T-helper 2 cell treated with Interferon-gamma antibody and Interleukin-4, amounts not matched to agents 5 μg/mL and 100 μg/mL, for 36 hours (primary cell): ENCODE measurements around the gene MRGPRD.
A peak's percentile ranks its signal among the peaks of the same experiment; 100 is the strongest.

Experiments
- DNase-seq: peaks from one replicate; pipeline ENCODE4 v3.0.0; 2021; ENCODE audit warnings: low spot score
- H3K27ac Mint-ChIP-seq: one replicate; pipeline ENCODE4 v1.8.0; 2021; ENCODE audit warnings: mild to moderate bottlenecking, mixed read lengths
- H3K27me3 Mint-ChIP-seq: one replicate; pipeline ENCODE4 v1.8.0; 2021; ENCODE audit warnings: low read depth, mixed read lengths
- H3K36me3 Mint-ChIP-seq: one replicate; pipeline ENCODE4 v1.8.0; 2021; ENCODE audit warnings: low read depth, mixed read lengths
- H3K4me1 Mint-ChIP-seq: one replicate; pipeline ENCODE4 v1.8.0; 2021; ENCODE audit warnings: low read depth, mixed read lengths
- H3K4me3 Mint-ChIP-seq: one replicate; pipeline ENCODE4 v1.8.0; 2022; ENCODE audit warnings: mild to moderate bottlenecking, moderate library complexity, mixed read lengths
- H3K9me3 Mint-ChIP-seq: one replicate; pipeline ENCODE4 v1.8.0; 2021; ENCODE audit warnings: mixed read lengths

Gene MRGPRD

DNA sequence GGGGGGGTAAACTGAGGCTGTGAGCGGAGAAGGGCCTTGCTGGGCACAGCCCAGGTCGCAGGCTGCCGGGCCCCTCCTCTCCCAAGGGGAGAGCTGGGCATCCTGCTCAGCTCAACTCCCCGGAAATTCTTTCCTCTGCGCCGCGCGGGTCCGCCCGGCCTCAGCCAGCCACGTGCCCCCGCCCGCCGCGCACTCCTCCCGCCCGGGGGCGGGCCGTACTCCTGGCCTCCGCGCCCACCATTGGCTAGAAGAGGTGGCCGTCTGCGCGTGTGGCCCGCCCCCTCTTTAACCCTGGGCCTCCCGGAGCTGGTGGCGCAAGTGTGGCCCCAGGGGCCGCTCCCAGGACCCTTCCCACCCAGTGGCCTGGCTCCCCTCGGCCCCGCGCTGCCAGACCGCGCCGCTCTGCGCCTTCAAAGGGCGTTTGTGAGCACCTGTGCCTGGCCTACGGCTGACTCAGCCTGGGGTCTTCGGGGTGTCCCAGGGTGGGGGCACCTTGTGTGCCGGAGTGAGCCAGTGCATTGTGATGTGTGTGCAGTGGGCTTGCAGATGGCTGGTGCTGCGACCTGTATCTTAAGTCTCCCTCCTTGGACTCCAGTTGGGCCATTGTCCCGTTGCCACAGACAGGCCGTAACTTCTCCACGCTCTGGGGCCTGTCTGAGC is 30.3 kb upstream of the MRGPRD start:
- H3K36me3 Mint-ChIP-seq, result no peaks in the 10 kb centered on the region
- H3K4me3 Mint-ChIP-seq, result no peak overlapping the region
- no peaks in the 10 kb centered on the region for H3K9me3 Mint-ChIP-seq
- H3K27me3 Mint-ChIP-seq, result peaks cover 22% of the 10 kb centered on the region
- DNase-seq, result peak; percentile 31
- no peaks in the 10 kb centered on the region for H3K4me1 Mint-ChIP-seq
- H3K27ac Mint-ChIP-seq, result no peak overlapping the region

DNA sequence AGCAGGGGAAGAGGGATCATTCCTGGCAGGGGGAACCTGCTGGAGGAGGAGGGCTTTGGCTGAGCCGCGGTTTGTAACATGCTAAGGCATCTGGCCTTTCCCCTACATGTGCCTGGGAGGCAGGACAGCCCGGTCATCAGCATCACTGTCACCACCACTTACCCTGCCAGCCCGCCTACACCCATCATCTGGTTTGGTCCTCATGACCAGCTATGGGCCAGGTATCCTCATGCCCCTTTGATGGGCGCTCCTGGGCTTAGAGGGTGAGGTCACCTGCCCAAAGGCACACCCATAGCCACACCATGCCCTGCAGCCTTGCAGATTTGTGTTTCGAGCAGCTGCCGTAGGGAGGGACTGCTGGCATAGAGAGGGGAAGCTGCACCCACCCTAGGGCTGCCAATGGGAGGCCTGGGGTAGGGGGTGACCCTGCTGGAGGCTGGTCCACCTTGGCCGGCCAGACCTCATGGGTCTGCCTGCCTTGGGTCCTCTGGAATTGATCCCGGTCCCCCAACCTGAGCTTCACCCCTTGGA is 29.6 kb upstream of the MRGPRD start:
- Mint-ChIP-seq H3K4me3 (no peak overlapping the region), H3K27ac (no peak overlapping the region), H3K4me1 (no peaks in the 10 kb centered on the region), H3K27me3 (peaks cover 22% of the 10 kb centered on the region), H3K9me3 (no peaks in the 10 kb centered on the region), H3K36me3 (no peaks in the 10 kb centered on the region)
- no peak for DNase-seq

DNA sequence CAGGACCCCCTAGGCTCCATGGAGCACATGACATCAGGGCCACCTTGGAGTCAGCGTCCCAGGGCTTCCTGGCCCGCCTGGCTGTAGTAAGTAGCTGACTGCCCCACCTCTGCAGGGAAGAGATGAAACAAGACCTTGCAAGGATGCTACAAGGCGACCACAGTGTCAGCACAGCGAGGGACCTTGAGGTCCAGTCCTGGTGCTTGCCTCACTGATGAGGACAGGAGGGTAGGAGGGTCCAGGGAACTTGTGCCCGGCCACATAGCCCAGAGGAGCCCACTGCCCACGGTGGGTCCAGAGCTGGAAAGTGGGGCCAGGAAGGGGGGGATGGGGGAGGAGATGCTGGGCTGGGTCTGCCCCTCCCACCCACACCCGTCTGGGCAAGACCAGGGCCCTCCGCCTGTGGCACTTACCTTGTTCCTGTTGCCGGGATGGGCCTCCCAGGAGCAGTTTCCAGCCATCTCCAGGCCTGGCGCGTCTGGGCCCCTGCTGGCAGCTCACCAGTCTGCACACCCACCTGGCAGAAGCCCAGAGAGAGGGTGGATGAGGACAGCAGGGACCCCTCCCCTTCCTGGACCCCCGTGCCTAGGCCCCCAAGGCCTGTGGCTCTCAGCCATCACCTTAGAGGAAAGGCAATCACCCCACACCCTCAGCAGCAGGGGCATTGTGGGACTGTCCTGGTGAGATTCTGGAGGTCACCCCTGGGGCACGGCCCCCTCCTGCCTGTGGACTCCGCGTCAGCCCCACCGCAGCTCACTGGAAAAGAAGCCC is 28.8 kb upstream of the MRGPRD start:
- Mint-ChIP-seq H3K27me3 (peaks cover 21% of the 10 kb centered on the region), H3K36me3 (no peaks in the 10 kb centered on the region), H3K4me1 (no peaks in the 10 kb centered on the region), H3K4me3 (no peak overlapping the region), H3K27ac (no peak overlapping the region), H3K9me3 (no peaks in the 10 kb centered on the region)
- no peak for DNase-seq

DNA sequence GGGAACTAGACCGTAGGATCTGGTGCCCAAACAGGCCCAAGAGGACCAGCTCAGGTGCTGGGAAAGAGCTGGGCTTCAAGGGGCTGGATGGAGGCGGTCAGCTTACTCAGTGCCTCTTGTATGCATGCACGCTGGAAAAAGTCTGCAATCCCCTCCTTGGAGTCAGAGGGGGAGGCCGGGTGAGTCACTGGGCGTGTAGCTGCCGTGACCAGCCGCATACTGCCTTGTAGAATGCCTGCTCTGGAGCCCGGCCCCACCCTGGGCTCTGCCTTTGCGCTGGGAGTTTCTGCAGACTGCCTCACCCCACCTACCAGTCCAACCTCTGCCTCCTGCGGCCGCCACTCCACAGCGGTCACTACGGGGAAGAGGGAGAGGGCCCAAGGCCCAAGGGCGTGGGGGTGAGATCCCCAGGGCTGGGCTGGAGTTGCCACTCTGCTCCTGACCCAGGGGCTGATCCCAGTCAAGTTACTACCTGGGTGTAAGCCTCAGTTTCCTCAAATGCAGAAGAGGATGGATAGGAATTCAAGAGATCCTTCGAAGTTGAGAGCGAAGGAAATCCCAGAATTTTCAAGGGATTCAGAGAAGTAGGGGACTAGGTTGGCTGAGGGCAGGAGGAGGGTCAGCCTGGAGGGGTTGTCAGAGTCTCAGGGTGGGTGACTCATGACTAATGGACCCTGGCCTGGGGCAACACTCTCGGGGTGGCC is 28.1 kb upstream of the MRGPRD start:
- no peak for DNase-seq
- Mint-ChIP-seq H3K4me1 (no peaks in the 10 kb centered on the region), H3K36me3 (no peaks in the 10 kb centered on the region), H3K4me3 (no peak overlapping the region), H3K9me3 (no peaks in the 10 kb centered on the region), H3K27ac (no peak overlapping the region), H3K27me3 (peaks cover 21% of the 10 kb centered on the region)

DNA sequence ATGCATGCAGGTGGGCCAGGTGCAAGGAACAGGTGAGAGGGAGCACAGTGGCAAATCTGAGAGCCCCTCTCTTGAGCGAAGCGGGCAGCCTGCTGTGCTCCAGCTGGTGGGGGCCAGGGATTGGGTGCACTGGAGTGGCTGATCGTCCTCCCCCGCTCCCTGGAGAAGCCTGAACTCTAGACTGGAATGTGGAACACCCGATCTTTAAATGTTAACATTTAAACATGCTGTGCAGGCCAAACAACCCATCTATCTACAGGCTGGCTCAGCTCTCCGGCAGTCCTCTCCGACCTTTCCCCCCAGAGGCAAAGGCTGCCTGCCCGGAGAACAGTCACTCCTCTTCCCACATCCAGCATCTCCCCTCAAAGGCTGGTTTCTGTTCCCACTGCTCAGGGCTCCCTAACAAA is 27.2 kb upstream of the MRGPRD start:
- Mint-ChIP-seq H3K4me1 (no peaks in the 10 kb centered on the region), H3K27ac (no peak overlapping the region), H3K27me3 (peaks cover 18% of the 10 kb centered on the region), H3K4me3 (no peak overlapping the region), H3K9me3 (no peaks in the 10 kb centered on the region), H3K36me3 (no peaks in the 10 kb centered on the region)
- no peak for DNase-seq

DNA sequence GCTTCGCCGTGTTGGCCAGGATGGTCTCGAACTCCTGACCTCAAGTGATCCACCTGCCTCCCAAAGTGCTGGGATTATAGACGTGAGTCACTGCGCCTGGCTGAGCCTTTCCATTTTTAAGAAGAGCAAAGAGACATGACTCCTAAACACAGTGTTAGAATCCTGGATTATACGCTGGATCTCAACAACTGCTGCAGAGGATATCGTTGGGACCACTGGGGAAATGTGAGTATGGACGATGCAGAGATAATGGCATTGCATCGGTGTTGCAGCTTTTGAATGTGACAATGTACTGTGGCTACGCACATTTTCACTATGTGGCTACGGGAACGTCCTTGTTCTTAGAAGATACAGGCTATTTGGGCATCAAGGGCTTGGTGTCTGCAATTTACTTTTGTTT is 26.0 kb upstream of the MRGPRD start:
- Mint-ChIP-seq H3K4me3 (no peak overlapping the region), H3K27ac (no peak overlapping the region), H3K27me3 (peaks cover 8% of the 10 kb centered on the region), H3K4me1 (no peaks in the 10 kb centered on the region), H3K9me3 (no peaks in the 10 kb centered on the region), H3K36me3 (no peaks in the 10 kb centered on the region)
- DNase-seq, result no peak

DNA sequence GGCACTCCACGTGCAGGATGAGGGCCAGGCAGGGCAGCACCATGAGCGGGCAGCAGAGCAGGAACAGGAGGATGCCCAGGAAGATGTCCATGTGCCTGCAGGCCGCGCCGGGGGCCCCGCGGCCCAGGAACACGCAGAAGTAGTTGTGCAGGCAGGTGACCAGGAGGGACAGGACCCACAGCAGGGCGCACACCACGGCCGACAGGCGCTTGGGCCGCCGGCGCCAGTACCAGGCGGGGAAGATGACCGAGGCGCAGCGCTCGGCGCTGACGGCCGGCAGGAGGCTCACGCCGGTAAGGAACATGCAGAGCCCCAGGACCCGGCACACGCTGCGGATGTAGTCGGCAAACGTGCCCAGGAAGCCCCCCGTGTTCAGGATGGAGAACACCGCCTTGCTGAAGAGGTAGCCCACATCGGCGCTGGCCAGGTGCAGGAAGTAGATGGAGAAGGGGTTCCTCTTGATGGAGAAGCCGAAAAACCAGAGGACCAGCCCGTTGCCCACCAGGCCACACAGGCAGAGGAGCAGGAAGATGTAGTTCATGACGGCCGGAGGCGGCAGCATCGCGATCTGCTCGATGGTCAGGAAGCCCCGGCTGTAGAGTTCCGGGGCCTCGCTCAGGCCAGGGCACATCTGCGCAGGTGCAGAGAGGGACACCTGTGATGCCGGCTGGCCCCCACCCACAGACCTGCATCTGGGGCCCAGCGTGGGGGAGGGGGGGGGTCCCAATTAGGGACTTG is 25.0 kb upstream of the MRGPRD start:
- Mint-ChIP-seq H3K4me3 (no peak overlapping the region), H3K27me3 (peaks cover 3% of the 10 kb centered on the region), H3K36me3 (no peaks in the 10 kb centered on the region), H3K27ac (no peak overlapping the region), H3K4me1 (no peaks in the 10 kb centered on the region), H3K9me3 (no peaks in the 10 kb centered on the region)
- DNase-seq, result no peak

DNA sequence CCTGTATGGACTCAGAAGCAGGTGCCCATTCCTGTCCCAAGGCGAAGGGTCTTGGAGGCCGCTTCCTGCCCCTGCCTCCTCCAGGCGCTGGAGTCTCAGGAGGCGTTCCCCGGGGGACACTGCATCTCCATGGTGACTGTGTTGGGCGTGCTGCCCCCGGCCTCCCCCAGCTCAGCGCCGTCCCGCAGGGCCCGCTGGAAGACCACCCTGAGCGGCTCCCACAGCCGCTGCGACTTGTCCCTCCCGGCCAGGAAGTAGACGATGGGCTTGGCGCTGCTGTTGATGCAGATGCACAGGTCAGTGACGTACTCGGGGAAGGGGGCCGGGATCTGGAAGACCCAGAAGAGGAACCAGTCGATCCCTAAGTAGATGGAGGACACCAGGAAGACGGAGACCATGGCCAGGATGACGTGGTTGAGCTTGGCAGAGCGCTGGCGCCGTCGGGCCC is 24.4 kb upstream of the MRGPRD start:
- H3K27me3 Mint-ChIP-seq, result peaks cover 3% of the 10 kb centered on the region
- no peaks in the 10 kb centered on the region for H3K9me3 Mint-ChIP-seq
- no peak overlapping the region for H3K27ac Mint-ChIP-seq
- H3K4me3 Mint-ChIP-seq, result no peak overlapping the region
- H3K4me1 Mint-ChIP-seq, result no peaks in the 10 kb centered on the region
- H3K36me3 Mint-ChIP-seq, result no peaks in the 10 kb centered on the region
- DNase-seq, result no peak

DNA sequence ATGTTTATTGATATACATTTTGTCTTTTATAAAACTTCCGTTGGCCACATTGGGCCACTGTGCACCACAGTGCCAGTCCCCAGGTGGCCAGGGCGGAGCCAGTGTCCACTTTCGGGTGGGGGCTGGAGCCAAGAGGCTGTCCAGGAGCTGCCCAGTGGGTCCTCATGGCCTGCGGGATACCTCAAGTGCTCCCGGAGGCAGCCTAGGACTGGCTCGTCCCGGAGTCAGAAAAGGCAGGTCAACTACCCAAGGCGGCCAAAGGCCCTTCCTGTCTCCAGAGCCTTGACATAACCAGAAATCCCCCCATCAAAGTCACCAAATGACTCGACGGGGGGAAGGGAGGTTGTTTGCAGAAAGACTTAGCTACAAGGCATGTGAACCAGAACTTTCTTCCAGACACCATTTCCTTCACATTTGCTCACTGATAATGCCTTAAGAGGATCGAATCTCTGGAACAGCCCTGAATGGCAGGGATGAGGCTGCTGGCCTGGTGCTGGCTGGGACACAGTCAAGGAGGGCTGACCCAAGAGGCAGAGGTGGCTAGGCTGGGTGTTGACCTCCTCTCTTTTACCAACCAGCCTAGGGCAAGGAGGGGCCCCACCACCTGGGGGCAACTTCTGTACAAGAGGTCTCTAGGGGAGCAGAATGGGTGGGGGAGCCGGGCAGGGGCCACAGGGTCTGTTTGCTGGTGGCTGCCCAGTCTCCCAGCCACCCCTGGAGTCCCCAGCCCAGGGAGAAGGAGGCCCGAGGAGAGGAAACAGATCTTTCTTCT is 23.8 kb upstream of the MRGPRD start:
- Mint-ChIP-seq H3K4me1 (no peaks in the 10 kb centered on the region), H3K27me3 (no peaks in the 10 kb centered on the region), H3K4me3 (no peak overlapping the region), H3K36me3 (no peaks in the 10 kb centered on the region), H3K9me3 (no peaks in the 10 kb centered on the region), H3K27ac (no peak overlapping the region)
- DNase-seq, result no peak

DNA sequence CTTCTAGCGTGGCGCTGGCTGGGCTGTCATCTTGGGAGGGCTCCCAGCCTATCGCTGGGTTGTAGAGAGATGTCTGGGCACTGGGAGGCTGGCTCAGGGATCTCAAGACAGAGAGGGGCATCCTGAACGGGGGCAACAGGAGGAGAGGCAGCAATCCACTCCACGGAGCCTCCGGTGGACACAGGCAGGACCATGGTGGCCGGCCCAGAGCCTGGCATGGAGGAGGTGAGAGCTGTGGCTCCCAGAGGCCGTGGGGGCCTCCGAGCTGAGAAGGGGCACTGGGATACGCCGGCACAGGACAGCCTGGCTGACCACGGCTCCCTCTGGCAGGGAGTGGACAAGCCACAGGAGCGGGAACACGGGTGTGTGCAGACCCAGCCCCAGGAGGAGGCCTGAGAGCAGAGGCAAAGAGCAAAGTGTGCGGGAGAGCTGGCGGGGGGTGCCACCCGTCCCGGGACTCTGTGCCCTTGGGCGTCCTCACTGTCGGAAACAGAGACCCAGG is 23.1 kb upstream of the MRGPRD start:
- no peak for DNase-seq
- no peaks in the 10 kb centered on the region for H3K4me1 Mint-ChIP-seq
- H3K36me3 Mint-ChIP-seq, result no peaks in the 10 kb centered on the region

DNA sequence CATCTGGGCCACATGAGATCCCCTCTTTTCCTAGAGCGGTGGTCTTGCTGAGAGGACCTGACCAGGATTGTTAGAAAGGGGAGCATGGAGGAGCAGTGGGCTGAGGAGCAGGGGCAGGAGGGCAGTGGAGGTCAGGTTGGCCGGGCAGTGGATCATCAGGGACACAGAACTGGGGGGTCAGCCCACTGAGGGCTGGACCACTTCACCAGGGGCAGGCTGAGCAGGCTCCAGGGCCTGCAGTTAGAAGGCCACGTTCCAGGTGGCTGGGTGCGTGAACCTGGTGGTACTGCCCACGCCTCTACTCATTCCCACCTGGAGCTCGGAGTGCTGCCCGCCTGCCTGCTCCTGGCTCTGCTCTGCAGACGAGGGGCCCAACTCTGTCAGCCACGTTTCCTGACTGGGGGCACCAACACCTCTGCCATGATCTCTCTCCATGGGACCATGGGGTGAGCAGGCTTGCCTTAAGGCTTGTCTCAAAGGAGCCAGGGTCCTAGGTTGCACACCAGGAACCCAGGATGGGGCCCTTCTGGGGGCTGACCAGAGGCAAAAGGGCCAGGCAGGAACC is 22.6 kb upstream of the MRGPRD start:
- H3K36me3 Mint-ChIP-seq, result no peaks in the 10 kb centered on the region
- H3K27ac Mint-ChIP-seq, result no peak overlapping the region
- no peaks in the 10 kb centered on the region for H3K9me3 Mint-ChIP-seq
- peaks cover 3% of the 10 kb centered on the region for H3K27me3 Mint-ChIP-seq
- H3K4me1 Mint-ChIP-seq, result no peaks in the 10 kb centered on the region
- no peak for DNase-seq
- no peak overlapping the region for H3K4me3 Mint-ChIP-seq

More for the DNA sequence above, 23.1 kb upstream of the MRGPRD start:
- peaks cover 3% of the 10 kb centered on the region for H3K27me3 Mint-ChIP-seq
- no peak overlapping the region for H3K4me3 Mint-ChIP-seq
- no peaks in the 10 kb centered on the region for H3K9me3 Mint-ChIP-seq
- H3K27ac Mint-ChIP-seq, result no peak overlapping the region

DNA sequence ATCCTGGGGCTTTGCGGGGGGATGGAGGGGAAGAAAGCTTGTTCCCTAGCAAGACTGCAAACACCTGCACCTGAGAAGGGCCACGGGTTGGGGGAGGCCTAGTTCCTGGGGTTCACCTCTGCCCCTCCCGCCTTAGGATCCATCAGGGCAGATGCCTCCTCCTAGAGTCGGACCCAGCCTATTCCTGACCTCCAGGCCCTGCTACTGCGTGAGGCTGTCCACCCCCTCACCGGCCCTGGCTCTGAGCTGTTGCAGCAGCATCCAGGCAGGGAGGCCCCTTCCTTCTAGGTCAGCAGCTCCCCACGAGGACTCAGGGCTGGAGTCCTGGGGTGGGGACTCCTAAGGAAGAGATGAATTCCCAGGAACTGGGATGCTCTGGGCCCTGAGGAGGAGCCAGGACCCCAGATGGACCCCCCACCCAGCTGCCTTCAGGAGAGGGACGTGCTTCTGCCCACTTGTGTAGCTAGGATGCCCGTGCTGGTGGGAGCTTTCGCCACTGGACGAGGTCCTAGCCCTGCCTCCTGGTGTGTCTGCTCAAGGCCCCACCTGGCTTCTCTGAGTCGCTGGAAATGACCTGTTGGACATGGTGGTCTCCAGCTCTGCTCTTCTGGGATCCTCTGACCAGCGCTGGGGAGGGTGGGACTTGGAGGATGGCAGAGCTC is 21.9 kb upstream of the MRGPRD start:
- Mint-ChIP-seq H3K27ac (no peak overlapping the region), H3K36me3 (no peaks in the 10 kb centered on the region), H3K9me3 (no peaks in the 10 kb centered on the region), H3K4me3 (no peak overlapping the region), H3K27me3 (peaks cover 3% of the 10 kb centered on the region), H3K4me1 (no peaks in the 10 kb centered on the region)
- DNase-seq, result no peak
